GM12878 (cell line): ENCODE data around the gene CFAP97D2. TPM values are rescaled to one million over a fixed set of nuclear protein-coding genes. Genes with fewer than 3 reads are reported as not detected.

Experiments
- ATAC-seq: fragments of 200-7000 bp; cut with Tn5 transposase; 3 replicates; pipeline ENCODE4 v1.9.1; 2020; ENCODE audit warnings: mild to moderate bottlenecking, moderate library complexity
- BruUV-seq: library from RNA; stranded (reverse); fragments of 400-500 nt; replicated peaks from 2 replicates; lab custom pipeline; 2021; lab: Mats Ljungman, UMichigan
- CTCF ChIA-PET: fragments of 300-600 bp; sonication (Branson Sonifier 250); formaldehyde crosslinking; extraction: SDS; loops from one replicate; lab custom pipeline; 2021; ENCODE audit warnings: inconsistent platforms; lab: Yijun Ruan, JAX
- POLR2A ChIA-PET: fragments of 350-600 bp; formaldehyde crosslinking; extraction: SDS; loops from one replicate; lab custom pipeline; 2021; ENCODE audit warnings: inconsistent platforms; lab: Charles Lee
- RAD21 ChIA-PET: fragments of 300-600 bp; sonication (Branson Sonifier 250); formaldehyde crosslinking; loops from one replicate; lab custom pipeline; 2023; ENCODE audit warnings: antibody characterized with exemption; ENCODE audit not compliant: unreplicated experiment; lab: Charles Lee
- SMC1A ChIA-PET: fragments of 300-600 bp; sonication (Branson Sonifier 250); formaldehyde crosslinking; loops from one replicate; lab custom pipeline; 2023; ENCODE audit not compliant: unreplicated experiment, uncharacterized antibody; lab: Charles Lee
- DNase-seq: peaks from one replicate; pipeline ENCODE4 v3.0.0-alpha.2; 2011; ENCODE audit warnings: low read depth, low spot score
- FAIRE-seq: peaks from 3 replicates; lab custom pipeline; 2011; peaks lifted over from hg19 to GRCh38; lab: Jason Lieb, UNC
- H2AFZ ChIP-seq: 2 replicates; pipeline ENCODE4 v1.6.0; 2011; ENCODE audit warnings: low read depth, low read length, control low read depth; ENCODE audit not compliant: control insufficient read depth
- H3K27ac ChIP-seq: 2 replicates; pipeline ENCODE4 v1.5.1; 2011; ENCODE audit warnings: control low read depth; ENCODE audit not compliant: control insufficient read depth, insufficient read depth
- H3K27me3 ChIP-seq, 2 experiments: replicated peaks in 1 of 2; 2 replicates each; pipeline versions ENCODE4 v1.6.0 to v1.6.1; 2011; ENCODE audit warnings: low read length in 1 of 2; ENCODE audit not compliant: control insufficient read depth in 2 of 2, insufficient read depth in 2 of 2
- H3K36me3 ChIP-seq, 2 experiments: 2 replicates each; pipeline ENCODE4 v1.5.1; 2011; ENCODE audit warnings: low read length in 1 of 2; ENCODE audit not compliant: control insufficient read depth in 2 of 2, insufficient read depth in 2 of 2
- H3K4me1 ChIP-seq: 2 replicates; pipeline ENCODE4 v1.6.1; 2011; ENCODE audit warnings: mild to moderate bottlenecking, low read length, moderate library complexity, mixed read lengths; ENCODE audit not compliant: control insufficient read depth, insufficient read depth
- H3K4me2 ChIP-seq: 2 replicates; pipeline ENCODE4 v1.6.0; 2011; ENCODE audit warnings: control low read depth; ENCODE audit not compliant: control insufficient read depth, insufficient read depth
- H3K4me3 ChIP-seq: fragments of 200-600 bp; sonication (generic); 2 replicates; pipeline ENCODE4 v1.5.1; 2016
- H3K79me2 ChIP-seq: 2 replicates; pipeline ENCODE4 v1.6.0; 2011; ENCODE audit warnings: low read length; ENCODE audit not compliant: control insufficient read depth, insufficient read depth
- H3K9ac ChIP-seq: 2 replicates; pipeline ENCODE4 v1.8.0; 2011; ENCODE audit warnings: low read length, control low read depth, mixed read lengths; ENCODE audit not compliant: control insufficient read depth, insufficient read depth
- H3K9me3 ChIP-seq: replicated peaks from 3 replicates; pipeline ENCODE4 v1.5.1; 2011; ENCODE audit warnings: mild to moderate bottlenecking, low read length; ENCODE audit not compliant: control insufficient read depth, insufficient read depth
- H4K20me1 ChIP-seq: 2 replicates; pipeline ENCODE4 v1.6.0; 2011; ENCODE audit not compliant: control insufficient read depth, insufficient read depth
- SP1 ChIP-seq: IDR thresholded peaks from one replicate; pipeline ENCODE4 v1.6.1; 2011; ENCODE audit warnings: low read depth, low read length
- STAT3 ChIP-seq: IDR thresholded peaks from 2 replicates; pipeline ENCODE4 v1.6.1; 2011; ENCODE audit warnings: low read depth, low read length, improper control_type of control experiment
- ZNF687 ChIP-seq: fragments of 450-650 bp; IDR thresholded peaks from 2 replicates; pipeline ENCODE4 v1.6.1; 2017; ENCODE audit warnings: mild to moderate bottlenecking, moderate library complexity
- WGBS: methylation state at CpG from one replicate; pipeline ENCODE4 v1.1.6; 2016; ENCODE audit warnings: low lambda C conversion rate; ENCODE audit not compliant: insufficient replicate concordance, insufficient coverage; ENCODE audit errors: missing lambda C conversion rate; 5-methylcytosine and 5-hydroxymethylcytosine counted together
- in situ Hi-C: fragments of 300-500 bp; cut with MboI; formaldehyde crosslinking; loops from 9 replicates; pipeline ENCODE4 v1.14.3; 2018; ENCODE audit warnings: mixed read lengths
- intact Hi-C: fragments of 100-400 bp; cut with micrococcal nuclease; formaldehyde crosslinking; loops from one replicate; pipeline ENCODE4 v1.14.2; 2022; ENCODE audit not compliant: unreplicated experiment
- polyA plus RNA-seq, 11 experiments: library from polyadenylated mRNA; depleted of rRNA in 4 of 11; unstranded in 6 of 11; stranded (reverse) in 5 of 11; fragments of >200 nt; fragmentation: Nextera tagmentation in 4 of 11; fragmentation: Illumina TruSeq in 1 of 11; extraction: Ambion mirVana in 4 of 11; extraction: Trizol in 1 of 11; gene quantifications; 1 replicate in 1 of 11; 2 replicates in 10 of 11; pipeline versions ENCODE4 v1.2.1 to v1.2.3, GENCODE V29; 2011 to 2016; ENCODE audit warnings: inconsistent platforms in 2 of 11, missing spikeins in 2 of 11, low read depth in 1 of 11
- total RNA-seq, 4 experiments: library from RNA; depleted of rRNA in 3 of 4; stranded (reverse); fragments of >200 nt in 3 of 4; fragmentation: Illumina TruSeq in 1 of 4; extraction: Trizol in 1 of 4; gene quantifications; 2 replicates each; pipeline versions ENCODE4 v1.2.1 to v1.2.3, GENCODE V29; 2013 to 2021
- TF ChIP-seq, protein P1 (sequence below): fragments of 450-650 bp; IDR thresholded peaks from 2 replicates; pipeline ENCODE4 v1.6.1; 2017; ENCODE audit warnings: borderline replicate concordance
- TF ChIP-seq, protein P2 (sequence below): fragments of 450-650 bp; formaldehyde crosslinking; IDR thresholded peaks from 2 replicates; pipeline ENCODE4 v1.4.0; 2020; ENCODE audit warnings: mild to moderate bottlenecking, moderate library complexity
- TF ChIP-seq, protein P3 (sequence below): fragments of 450-650 bp; IDR thresholded peaks from 2 replicates; pipeline ENCODE4 v1.6.1; 2018; ENCODE audit warnings: borderline replicate concordance, mild to moderate bottlenecking; ENCODE audit not compliant: partially characterized antibody

Gene CFAP97D2
- total and polyA plus RNA-seq, 10 of the 15 experiments (the other 5 are each of a cell fraction or from before 2014, with no cell fraction given) = not detected

GRCh38 chr13:114164681-114165429 lies 14.2 kb upstream of the CFAP97D2 start:
- H3K4me2 ChIP-seq = no peak overlapping the region
- no TSS peak for BruUV-seq
- no peaks in the 10 kb centered on the region for H3K79me2 ChIP-seq
- WGBS = 53% methylated on average over 26 of the region's 26 CpGs
- in situ Hi-C loops (no loop called here), intact Hi-C loops (no loop called here)
- H3K27me3 ChIP-seq = peaks cover 0 to 7% of the 10 kb centered on the region in 2 experiments; a peak in 2 of 4 replicates
- POLR2A ChIA-PET = no interaction called here
- FAIRE-seq (no peak), ATAC-seq (no peak), DNase-seq (no peak)
- CTCF ChIA-PET = no interaction called here
- no peaks in the 10 kb centered on the region for H4K20me1 ChIP-seq
- no peak overlapping the region for H2AFZ ChIP-seq
- peaks cover 5% of the 10 kb centered on the region; the same call in 1 of the 3 replicates for H3K9me3 ChIP-seq
- no peak overlapping the region for H3K27ac ChIP-seq
- H3K9ac ChIP-seq = no peak overlapping the region
- RAD21 ChIA-PET = no interaction called here
- no peak overlapping the region for H3K4me3 ChIP-seq
- SMC1A ChIA-PET = no interaction called here
- H3K4me1 ChIP-seq = peaks cover 8% of the 10 kb centered on the region
- no peaks in the 10 kb centered on the region for H3K36me3 ChIP-seq
- TF ChIP-seq SP1 (no peak), STAT3 (no peak), ZNF687 (no peak)
- TF ChIP-seq, protein P1, sequence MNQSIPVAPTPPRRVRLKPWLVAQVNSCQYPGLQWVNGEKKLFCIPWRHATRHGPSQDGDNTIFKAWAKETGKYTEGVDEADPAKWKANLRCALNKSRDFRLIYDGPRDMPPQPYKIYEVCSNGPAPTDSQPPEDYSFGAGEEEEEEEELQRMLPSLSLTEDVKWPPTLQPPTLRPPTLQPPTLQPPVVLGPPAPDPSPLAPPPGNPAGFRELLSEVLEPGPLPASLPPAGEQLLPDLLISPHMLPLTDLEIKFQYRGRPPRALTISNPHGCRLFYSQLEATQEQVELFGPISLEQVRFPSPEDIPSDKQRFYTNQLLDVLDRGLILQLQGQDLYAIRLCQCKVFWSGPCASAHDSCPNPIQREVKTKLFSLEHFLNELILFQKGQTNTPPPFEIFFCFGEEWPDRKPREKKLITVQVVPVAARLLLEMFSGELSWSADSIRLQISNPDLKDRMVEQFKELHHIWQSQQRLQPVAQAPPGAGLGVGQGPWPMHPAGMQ = no peak
- TF ChIP-seq, protein P2, sequence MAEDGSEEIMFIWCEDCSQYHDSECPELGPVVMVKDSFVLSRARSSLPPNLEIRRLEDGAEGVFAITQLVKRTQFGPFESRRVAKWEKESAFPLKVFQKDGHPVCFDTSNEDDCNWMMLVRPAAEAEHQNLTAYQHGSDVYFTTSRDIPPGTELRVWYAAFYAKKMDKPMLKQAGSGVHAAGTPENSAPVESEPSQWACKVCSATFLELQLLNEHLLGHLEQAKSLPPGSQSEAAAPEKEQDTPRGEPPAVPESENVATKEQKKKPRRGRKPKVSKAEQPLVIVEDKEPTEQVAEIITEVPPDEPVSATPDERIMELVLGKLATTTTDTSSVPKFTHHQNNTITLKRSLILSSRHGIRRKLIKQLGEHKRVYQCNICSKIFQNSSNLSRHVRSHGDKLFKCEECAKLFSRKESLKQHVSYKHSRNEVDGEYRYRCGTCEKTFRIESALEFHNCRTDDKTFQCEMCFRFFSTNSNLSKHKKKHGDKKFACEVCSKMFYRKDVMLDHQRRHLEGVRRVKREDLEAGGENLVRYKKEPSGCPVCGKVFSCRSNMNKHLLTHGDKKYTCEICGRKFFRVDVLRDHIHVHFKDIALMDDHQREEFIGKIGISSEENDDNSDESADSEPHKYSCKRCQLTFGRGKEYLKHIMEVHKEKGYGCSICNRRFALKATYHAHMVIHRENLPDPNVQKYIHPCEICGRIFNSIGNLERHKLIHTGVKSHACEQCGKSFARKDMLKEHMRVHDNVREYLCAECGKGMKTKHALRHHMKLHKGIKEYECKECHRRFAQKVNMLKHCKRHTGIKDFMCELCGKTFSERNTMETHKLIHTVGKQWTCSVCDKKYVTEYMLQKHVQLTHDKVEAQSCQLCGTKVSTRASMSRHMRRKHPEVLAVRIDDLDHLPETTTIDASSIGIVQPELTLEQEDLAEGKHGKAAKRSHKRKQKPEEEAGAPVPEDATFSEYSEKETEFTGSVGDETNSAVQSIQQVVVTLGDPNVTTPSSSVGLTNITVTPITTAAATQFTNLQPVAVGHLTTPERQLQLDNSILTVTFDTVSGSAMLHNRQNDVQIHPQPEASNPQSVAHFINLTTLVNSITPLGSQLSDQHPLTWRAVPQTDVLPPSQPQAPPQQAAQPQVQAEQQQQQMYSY (CRISPR knock-in tag) = no peak
- TF ChIP-seq, protein P3, sequence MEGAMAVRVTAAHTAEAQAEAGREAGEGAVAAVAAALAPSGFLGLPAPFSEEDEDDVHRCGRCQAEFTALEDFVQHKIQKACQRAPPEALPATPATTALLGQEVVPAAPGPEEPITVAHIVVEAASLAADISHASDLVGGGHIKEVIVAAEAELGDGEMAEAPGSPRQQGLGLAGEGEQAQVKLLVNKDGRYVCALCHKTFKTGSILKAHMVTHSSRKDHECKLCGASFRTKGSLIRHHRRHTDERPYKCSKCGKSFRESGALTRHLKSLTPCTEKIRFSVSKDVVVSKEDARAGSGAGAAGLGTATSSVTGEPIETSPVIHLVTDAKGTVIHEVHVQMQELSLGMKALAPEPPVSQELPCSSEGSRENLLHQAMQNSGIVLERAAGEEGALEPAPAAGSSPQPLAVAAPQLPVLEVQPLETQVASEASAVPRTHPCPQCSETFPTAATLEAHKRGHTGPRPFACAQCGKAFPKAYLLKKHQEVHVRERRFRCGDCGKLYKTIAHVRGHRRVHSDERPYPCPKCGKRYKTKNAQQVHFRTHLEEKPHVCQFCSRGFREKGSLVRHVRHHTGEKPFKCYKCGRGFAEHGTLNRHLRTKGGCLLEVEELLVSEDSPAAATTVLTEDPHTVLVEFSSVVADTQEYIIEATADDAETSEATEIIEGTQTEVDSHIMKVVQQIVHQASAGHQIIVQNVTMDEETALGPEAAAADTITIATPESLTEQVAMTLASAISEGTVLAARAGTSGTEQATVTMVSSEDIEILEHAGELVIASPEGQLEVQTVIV = no peak
